ENCODE measurements around the gene TAB3. TPM values are rescaled to one million over a fixed set of nuclear protein-coding genes. Genes with fewer than 3 reads are reported as not detected.

TAB3 gene
- total and polyA plus RNA-seq, 2 donors from 2014 or later = 7.9 to 26.9 TPM

GRCh38 chrX:30822764-30823163 is 66.3 kb downstream of the TAB3 start:
- H3K9ac ChIP-seq (ENCODE audit: low read length in 3 of 3) = no peak overlapping the region
- FAIRE-seq = no peak
- no peaks in the 10 kb centered on the region for H3K4me1 ChIP-seq (ENCODE audit: control insufficient read depth in 2 of 3, insufficient read depth in 2 of 3, low read depth in 1 of 3, low read length in 3 of 3)
- TF ChIP-seq CTCF (IDR thresholded peaks at IDR 0.05; ENCODE audit: borderline replicate concordance, extremely low read depth, insufficient read depth) = no peak
- no peaks in the 10 kb centered on the region for H3K9me3 ChIP-seq (ENCODE audit: control insufficient read depth in 2 of 3, insufficient read depth in 1 of 3, low read length in 3 of 3)
- no peaks in the 10 kb centered on the region for H3K36me3 ChIP-seq (ENCODE audit: control insufficient read depth in 2 of 3, insufficient read depth in 3 of 3, low read length in 3 of 3)
- no peak overlapping the region for H3K4me3 ChIP-seq (ENCODE audit: low read length in 3 of 3)
- DNase-seq = no peak
- no peak overlapping the region for H3K27ac ChIP-seq (ENCODE audit: low read depth in 2 of 2, low read length in 2 of 2)
- no peaks in the 10 kb centered on the region for H3K27me3 ChIP-seq (ENCODE audit: control insufficient read depth, insufficient read depth, low read length)
- intact Hi-C loops (cut with DNase I) = no loop called here

GRCh38 chrX:30822068-30822681 is 66.9 kb downstream of the TAB3 start:
- DNase-seq = no peak
- Histone ChIP-seq H3K27ac (ENCODE audit: low read depth in 2 of 2, low read length in 2 of 2) (no peak overlapping the region), H3K27me3 (ENCODE audit: control insufficient read depth, insufficient read depth, low read length) (no peaks in the 10 kb centered on the region), H3K9ac (ENCODE audit: low read length in 3 of 3) (no peak overlapping the region), H3K4me1 (ENCODE audit: control insufficient read depth in 2 of 3, insufficient read depth in 2 of 3, low read depth in 1 of 3, low read length in 3 of 3) (no peaks in the 10 kb centered on the region), H3K9me3 (ENCODE audit: control insufficient read depth in 2 of 3, insufficient read depth in 1 of 3, low read length in 3 of 3) (no peaks in the 10 kb centered on the region), H3K4me3 (ENCODE audit: low read length in 3 of 3) (no peak overlapping the region), H3K36me3 (ENCODE audit: control insufficient read depth in 2 of 3, insufficient read depth in 3 of 3, low read length in 3 of 3) (no peaks in the 10 kb centered on the region)
- no peak for TF ChIP-seq CTCF (IDR thresholded peaks at IDR 0.05; ENCODE audit: borderline replicate concordance, extremely low read depth, insufficient read depth)
- no peak for FAIRE-seq
- intact Hi-C loops (cut with DNase I) = no loop called here

- Histone ChIP-seq H3K9ac (ENCODE audit: low read length in 3 of 3) (no peak overlapping the region), H3K9me3 (ENCODE audit: control insufficient read depth in 2 of 3, insufficient read depth in 1 of 3, low read length in 3 of 3) (no peaks in the 10 kb centered on the region), H3K36me3 (ENCODE audit: control insufficient read depth in 2 of 3, insufficient read depth in 3 of 3, low read length in 3 of 3) (no peaks in the 10 kb centered on the region), H3K4me1 (ENCODE audit: control insufficient read depth in 2 of 3, insufficient read depth in 2 of 3, low read depth in 1 of 3, low read length in 3 of 3) (no peaks in the 10 kb centered on the region), H3K27ac (ENCODE audit: low read depth in 2 of 2, low read length in 2 of 2) (no peak overlapping the region), H3K4me3 (ENCODE audit: low read length in 3 of 3) (no peak overlapping the region), H3K27me3 (ENCODE audit: control insufficient read depth, insufficient read depth, low read length) (no peaks in the 10 kb centered on the region)
- DNase-seq (no peak), FAIRE-seq (no peak)
- intact Hi-C loops (cut with DNase I) = no loop called here
- TF ChIP-seq CTCF (IDR thresholded peaks at IDR 0.05; ENCODE audit: borderline replicate concordance, extremely low read depth, insufficient read depth) = no peak
Observed at GRCh38 chrX:30821116-30821515, 67.9 kb downstream of the TAB3 start.

- Histone ChIP-seq H3K27ac (ENCODE audit: low read depth in 2 of 2, low read length in 2 of 2) (no peak overlapping the region), H3K4me3 (ENCODE audit: low read length in 3 of 3) (no peak overlapping the region), H3K36me3 (ENCODE audit: control insufficient read depth in 2 of 3, insufficient read depth in 3 of 3, low read length in 3 of 3) (no peaks in the 10 kb centered on the region), H3K4me1 (ENCODE audit: control insufficient read depth in 2 of 3, insufficient read depth in 2 of 3, low read depth in 1 of 3, low read length in 3 of 3) (no peaks in the 10 kb centered on the region), H3K9ac (ENCODE audit: low read length in 3 of 3) (no peak overlapping the region), H3K27me3 (ENCODE audit: control insufficient read depth, insufficient read depth, low read length) (no peaks in the 10 kb centered on the region), H3K9me3 (ENCODE audit: control insufficient read depth in 2 of 3, insufficient read depth in 1 of 3, low read length in 3 of 3) (no peaks in the 10 kb centered on the region)
- no peak for TF ChIP-seq CTCF (IDR thresholded peaks at IDR 0.05; ENCODE audit: borderline replicate concordance, extremely low read depth, insufficient read depth)
- intact Hi-C loops (cut with DNase I) = no loop called here
- FAIRE-seq (no peak), DNase-seq (no peak)
Observed at GRCh38 chrX:30819080-30819479, 70.0 kb downstream of the TAB3 start.

Measured in kidney (tissue), 14 donors.